HEK293 (cell line): ENCODE results near the gene SMURF2.

Experiments used
- CTCF ChIA-PET: fragments of 350-600 bp; formaldehyde crosslinking; extraction: SDS; loops from one replicate; lab custom pipeline; 2021; ENCODE audit warnings: antibody characterized with exemption; lab: Yijun Ruan, JAX
- POLR2A ChIA-PET: fragments of 300-600 bp; formaldehyde crosslinking; extraction: SDS; loops from one replicate; lab custom pipeline; 2020; ENCODE audit warnings: antibody characterized with exemption, inconsistent platforms; lab: Yijun Ruan, JAX
- H3K27ac ChIP-seq: fragments of 200-500 bp; sonication (Bioruptor generic); 2 replicates; pipeline ENCODE4 v1.5.1; 2014; ENCODE audit warnings: low read depth, low read length, control low read depth, inconsistent platforms; ENCODE audit errors: extremely low read depth
- H3K36me3 ChIP-seq, 2 experiments: fragments of 200-500 bp in 1 of 2; sonication (Bioruptor generic) in 1 of 2; 1 replicate in 1 of 2; 2 replicates in 1 of 2; pipeline ENCODE4 v1.5.1; 2014 to 2017; ENCODE audit warnings: inconsistent platforms in 2 of 2, low read length in 2 of 2; ENCODE audit not compliant: control insufficient read depth in 2 of 2, insufficient read depth in 1 of 2
- H3K4me1 ChIP-seq: fragments of 200-500 bp; sonication (Bioruptor generic); 2 replicates; pipeline ENCODE4 v1.5.1; 2014; ENCODE audit warnings: mild to moderate bottlenecking, low read length, inconsistent platforms; ENCODE audit not compliant: control insufficient read depth, insufficient read depth
- H3K4me3 ChIP-seq: 2 replicates; pipeline ENCODE4 v1.5.1; 2011; ENCODE audit warnings: low read depth, mild to moderate bottlenecking, control low read depth, low read length, moderate library complexity
- H3K9me3 ChIP-seq: fragments of 200-500 bp; sonication (Bioruptor generic); 2 replicates; pipeline ENCODE4 v1.5.1; 2014; ENCODE audit warnings: low read depth, low read length, inconsistent platforms; ENCODE audit not compliant: control insufficient read depth, insufficient read depth
- KLF16 ChIP-seq: fragments of 450-650 bp; formaldehyde crosslinking; IDR thresholded peaks from 2 replicates; pipeline ENCODE4 v1.5.1; 2017; ENCODE audit warnings: missing biosample characterization, missing genetic modification characterization
- OSR2 ChIP-seq: fragments of 450-650 bp; formaldehyde crosslinking; IDR thresholded peaks from 2 replicates; pipeline ENCODE4 v1.5.1; 2016; ENCODE audit warnings: missing biosample characterization, missing genetic modification characterization
- SALL2 ChIP-seq: fragments of 450-650 bp; formaldehyde crosslinking; IDR thresholded peaks from 2 replicates; pipeline ENCODE4 v1.5.0; 2017; ENCODE audit warnings: missing biosample characterization, mild to moderate bottlenecking, missing genetic modification characterization, borderline replicate concordance
- ZNF184 ChIP-seq: fragments of 450-650 bp; IDR thresholded peaks from 2 replicates; pipeline ENCODE4 v1.5.1; 2018; ENCODE audit warnings: missing biosample characterization, mild to moderate bottlenecking, missing genetic modification characterization
- ZNF239 ChIP-seq: fragments of 450-650 bp; formaldehyde crosslinking; IDR thresholded peaks from 2 replicates; pipeline ENCODE4 v1.5.1; 2016; ENCODE audit warnings: missing biosample characterization, missing genetic modification characterization
- ZNF292 ChIP-seq: fragments of 450-650 bp; formaldehyde crosslinking; IDR thresholded peaks from 2 replicates; pipeline ENCODE4 v1.5.1; 2016; ENCODE audit warnings: low read depth, missing biosample characterization, missing genetic modification characterization, borderline replicate concordance
- ZNF354C ChIP-seq: fragments of 450-650 bp; formaldehyde crosslinking; IDR thresholded peaks from 2 replicates; pipeline ENCODE4 v1.5.1; 2016; ENCODE audit warnings: missing biosample characterization, missing genetic modification characterization, low read depth, borderline replicate concordance
- ZNF404 ChIP-seq: fragments of 450-650 bp; formaldehyde crosslinking; IDR thresholded peaks from 2 replicates; pipeline ENCODE4 v1.5.1; 2017; ENCODE audit warnings: missing biosample characterization, missing genetic modification characterization
- ZNF514 ChIP-seq: fragments of 450-650 bp; formaldehyde crosslinking; IDR thresholded peaks from 2 replicates; pipeline ENCODE4 v1.5.1; 2016; ENCODE audit warnings: missing biosample characterization, missing genetic modification characterization
- ZNF529 ChIP-seq: fragments of 450-650 bp; formaldehyde crosslinking; IDR thresholded peaks from 2 replicates; pipeline ENCODE4 v1.5.1; 2017; ENCODE audit warnings: missing genetic modification characterization, missing biosample characterization; ENCODE audit not compliant: insufficient replicate concordance
- ZNF555 ChIP-seq: fragments of 450-650 bp; formaldehyde crosslinking; conservative IDR thresholded peaks from 2 replicates; pipeline ENCODE4 v1.5.1; 2017; ENCODE audit warnings: missing biosample characterization, mild to moderate bottlenecking, missing genetic modification characterization, inconsistent platforms
- ZNF585B ChIP-seq: fragments of 450-650 bp; formaldehyde crosslinking; IDR thresholded peaks from 2 replicates; pipeline ENCODE4 v1.5.1; 2016; ENCODE audit warnings: missing biosample characterization, missing genetic modification characterization
- TF ChIP-seq, protein P1 (sequence below): fragments of 450-650 bp; formaldehyde crosslinking; IDR thresholded peaks from 2 replicates; pipeline ENCODE4 v1.5.1; 2016; ENCODE audit warnings: missing biosample characterization, missing genetic modification characterization
- TF ChIP-seq, protein P2 (sequence below): fragments of 450-650 bp; formaldehyde crosslinking; conservative IDR thresholded peaks from 2 replicates; pipeline ENCODE4 v1.5.1; 2016; ENCODE audit warnings: low read depth, missing biosample characterization, missing genetic modification characterization
- TF ChIP-seq, protein P3 (sequence below): fragments of 450-650 bp; IDR thresholded peaks from 2 replicates; pipeline ENCODE4 v1.5.1; 2018; ENCODE audit warnings: missing biosample characterization, mild to moderate bottlenecking, missing genetic modification characterization
- TF ChIP-seq, protein P4 (sequence below): fragments of 450-650 bp; formaldehyde crosslinking; IDR thresholded peaks from 2 replicates; pipeline ENCODE4 v1.5.1; 2016; ENCODE audit warnings: missing biosample characterization, missing genetic modification characterization

SMURF2 gene

DNA sequence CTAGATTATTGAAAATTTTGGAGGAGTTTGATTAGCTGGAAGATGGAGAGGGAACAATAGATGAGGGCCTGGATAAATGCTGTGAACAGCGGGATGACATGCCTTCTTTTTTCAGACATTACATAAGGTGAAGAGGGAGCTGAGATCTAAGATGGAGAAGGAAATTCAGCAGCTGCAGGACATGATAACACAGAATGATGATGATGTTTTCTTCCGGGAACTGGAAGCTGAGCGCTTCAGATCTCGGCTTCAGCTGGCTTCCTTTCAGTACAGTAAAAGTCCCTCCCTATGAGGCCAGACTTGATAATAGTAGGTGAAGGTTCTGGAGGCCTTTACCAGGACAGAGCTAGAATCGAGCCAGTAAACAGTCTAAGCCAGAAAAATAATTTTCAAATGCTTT lies 124.6 kb downstream of the SMURF2 start:
- Histone ChIP-seq H3K4me3 (no peak overlapping the region), H3K27ac (no peak overlapping the region), H3K36me3 (peaks cover 52 to 91% of the 10 kb centered on the region in 2 experiments), H3K4me1 (no peaks in the 10 kb centered on the region), H3K9me3 (no peaks in the 10 kb centered on the region)
- POLR2A ChIA-PET, result interaction anchor here (0.7 to 1.1 kb wide), 2 partner anchors 31 to 41 kb away, joined by 3 to 5 read pairs; partner anchors contain the start of genes CEP95 and POLG2
- TF ChIP-seq SALL2 (tag by site-specific recombination) (no peak), KLF16 (tag by site-specific recombination) (no peak), OSR2 (tag by site-specific recombination) (no peak), ZNF239 (tag by site-specific recombination) (no peak), ZNF555 (tag by site-specific recombination) (no peak), ZNF529 (tag by site-specific recombination) (no peak), ZNF354C (no peak), ZNF292 (tag by site-specific recombination) (no peak), ZNF585B (tag by site-specific recombination) (no peak), ZNF184 (tag by site-specific recombination) (no peak)
- TF ChIP-seq, protein P1, sequence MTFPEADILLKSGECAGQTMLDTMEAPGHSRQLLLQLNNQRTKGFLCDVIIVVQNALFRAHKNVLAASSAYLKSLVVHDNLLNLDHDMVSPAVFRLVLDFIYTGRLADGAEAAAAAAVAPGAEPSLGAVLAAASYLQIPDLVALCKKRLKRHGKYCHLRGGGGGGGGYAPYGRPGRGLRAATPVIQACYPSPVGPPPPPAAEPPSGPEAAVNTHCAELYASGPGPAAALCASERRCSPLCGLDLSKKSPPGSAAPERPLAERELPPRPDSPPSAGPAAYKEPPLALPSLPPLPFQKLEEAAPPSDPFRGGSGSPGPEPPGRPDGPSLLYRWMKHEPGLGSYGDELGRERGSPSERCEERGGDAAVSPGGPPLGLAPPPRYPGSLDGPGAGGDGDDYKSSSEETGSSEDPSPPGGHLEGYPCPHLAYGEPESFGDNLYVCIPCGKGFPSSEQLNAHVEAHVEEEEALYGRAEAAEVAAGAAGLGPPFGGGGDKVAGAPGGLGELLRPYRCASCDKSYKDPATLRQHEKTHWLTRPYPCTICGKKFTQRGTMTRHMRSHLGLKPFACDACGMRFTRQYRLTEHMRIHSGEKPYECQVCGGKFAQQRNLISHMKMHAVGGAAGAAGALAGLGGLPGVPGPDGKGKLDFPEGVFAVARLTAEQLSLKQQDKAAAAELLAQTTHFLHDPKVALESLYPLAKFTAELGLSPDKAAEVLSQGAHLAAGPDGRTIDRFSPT (tag by site-specific recombination), result no peak
- TF ChIP-seq, protein P2, sequence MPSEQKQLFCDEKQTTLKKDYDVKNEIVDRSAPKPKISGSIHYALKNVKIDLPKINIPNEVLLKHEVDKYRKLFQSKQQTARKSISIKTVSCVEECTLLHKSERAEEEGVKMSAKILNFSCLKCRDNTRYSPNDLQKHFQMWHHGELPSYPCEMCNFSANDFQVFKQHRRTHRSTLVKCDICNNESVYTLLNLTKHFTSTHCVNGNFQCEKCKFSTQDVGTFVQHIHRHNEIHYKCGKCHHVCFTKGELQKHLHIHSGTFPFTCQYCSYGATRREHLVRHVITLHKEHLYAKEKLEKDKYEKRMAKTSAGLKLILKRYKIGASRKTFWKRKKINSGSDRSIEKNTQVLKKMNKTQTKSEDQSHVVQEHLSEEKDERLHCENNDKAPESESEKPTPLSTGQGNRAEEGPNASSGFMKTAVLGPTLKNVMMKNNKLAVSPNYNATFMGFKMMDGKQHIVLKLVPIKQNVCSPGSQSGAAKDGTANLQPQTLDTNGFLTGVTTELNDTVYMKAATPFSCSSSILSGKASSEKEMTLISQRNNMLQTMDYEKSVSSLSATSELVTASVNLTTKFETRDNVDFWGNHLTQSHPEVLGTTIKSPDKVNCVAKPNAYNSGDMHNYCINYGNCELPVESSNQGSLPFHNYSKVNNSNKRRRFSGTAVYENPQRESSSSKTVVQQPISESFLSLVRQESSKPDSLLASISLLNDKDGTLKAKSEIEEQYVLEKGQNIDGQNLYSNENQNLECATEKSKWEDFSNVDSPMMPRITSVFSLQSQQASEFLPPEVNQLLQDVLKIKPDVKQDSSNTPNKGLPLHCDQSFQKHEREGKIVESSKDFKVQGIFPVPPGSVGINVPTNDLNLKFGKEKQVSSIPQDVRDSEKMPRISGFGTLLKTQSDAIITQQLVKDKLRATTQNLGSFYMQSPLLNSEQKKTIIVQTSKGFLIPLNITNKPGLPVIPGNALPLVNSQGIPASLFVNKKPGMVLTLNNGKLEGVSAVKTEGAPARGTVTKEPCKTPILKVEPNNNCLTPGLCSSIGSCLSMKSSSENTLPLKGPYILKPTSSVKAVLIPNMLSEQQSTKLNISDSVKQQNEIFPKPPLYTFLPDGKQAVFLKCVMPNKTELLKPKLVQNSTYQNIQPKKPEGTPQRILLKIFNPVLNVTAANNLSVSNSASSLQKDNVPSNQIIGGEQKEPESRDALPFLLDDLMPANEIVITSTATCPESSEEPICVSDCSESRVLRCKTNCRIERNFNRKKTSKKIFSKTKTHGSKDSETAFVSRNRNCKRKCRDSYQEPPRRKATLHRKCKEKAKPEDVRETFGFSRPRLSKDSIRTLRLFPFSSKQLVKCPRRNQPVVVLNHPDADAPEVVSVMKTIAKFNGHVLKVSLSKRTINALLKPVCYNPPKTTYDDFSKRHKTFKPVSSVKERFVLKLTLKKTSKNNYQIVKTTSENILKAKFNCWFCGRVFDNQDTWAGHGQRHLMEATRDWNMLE (tag by site-specific recombination), result no peak
- TF ChIP-seq, protein P3, sequence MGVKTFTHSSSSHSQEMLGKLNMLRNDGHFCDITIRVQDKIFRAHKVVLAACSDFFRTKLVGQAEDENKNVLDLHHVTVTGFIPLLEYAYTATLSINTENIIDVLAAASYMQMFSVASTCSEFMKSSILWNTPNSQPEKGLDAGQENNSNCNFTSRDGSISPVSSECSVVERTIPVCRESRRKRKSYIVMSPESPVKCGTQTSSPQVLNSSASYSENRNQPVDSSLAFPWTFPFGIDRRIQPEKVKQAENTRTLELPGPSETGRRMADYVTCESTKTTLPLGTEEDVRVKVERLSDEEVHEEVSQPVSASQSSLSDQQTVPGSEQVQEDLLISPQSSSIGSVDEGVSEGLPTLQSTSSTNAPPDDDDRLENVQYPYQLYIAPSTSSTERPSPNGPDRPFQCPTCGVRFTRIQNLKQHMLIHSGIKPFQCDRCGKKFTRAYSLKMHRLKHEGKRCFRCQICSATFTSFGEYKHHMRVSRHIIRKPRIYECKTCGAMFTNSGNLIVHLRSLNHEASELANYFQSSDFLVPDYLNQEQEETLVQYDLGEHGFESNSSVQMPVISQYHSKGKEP, result no peak
- CTCF ChIA-PET, result interaction anchor here (1.4 kb wide), 2 partner anchors 112 to 199 kb away, joined by 4 to 6 read pairs; no protein-coding TSS in a partner anchor

DNA sequence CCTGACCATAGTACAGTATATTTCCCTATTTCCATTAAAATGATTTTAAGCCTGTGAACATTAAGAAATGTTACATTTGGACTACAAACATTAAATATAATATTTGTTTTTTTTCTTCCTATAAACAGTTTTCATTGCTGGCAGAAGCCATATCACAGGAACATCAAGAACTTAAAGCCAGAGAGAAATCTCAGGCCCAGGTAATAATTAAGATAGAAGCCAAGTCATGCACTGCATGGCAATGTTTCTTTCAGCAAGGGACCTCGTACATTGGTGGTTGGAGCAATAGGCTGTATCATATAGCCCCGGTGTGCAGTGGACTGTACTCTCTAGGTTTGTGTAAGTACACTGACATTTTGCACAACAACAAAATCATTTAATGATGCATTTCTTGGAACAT lies 125.2 kb downstream of the SMURF2 start:
- TF ChIP-seq ZNF404 (tag by site-specific recombination) (no peak), ZNF514 (tag by site-specific recombination) (no peak)
- TF ChIP-seq, protein P4, sequence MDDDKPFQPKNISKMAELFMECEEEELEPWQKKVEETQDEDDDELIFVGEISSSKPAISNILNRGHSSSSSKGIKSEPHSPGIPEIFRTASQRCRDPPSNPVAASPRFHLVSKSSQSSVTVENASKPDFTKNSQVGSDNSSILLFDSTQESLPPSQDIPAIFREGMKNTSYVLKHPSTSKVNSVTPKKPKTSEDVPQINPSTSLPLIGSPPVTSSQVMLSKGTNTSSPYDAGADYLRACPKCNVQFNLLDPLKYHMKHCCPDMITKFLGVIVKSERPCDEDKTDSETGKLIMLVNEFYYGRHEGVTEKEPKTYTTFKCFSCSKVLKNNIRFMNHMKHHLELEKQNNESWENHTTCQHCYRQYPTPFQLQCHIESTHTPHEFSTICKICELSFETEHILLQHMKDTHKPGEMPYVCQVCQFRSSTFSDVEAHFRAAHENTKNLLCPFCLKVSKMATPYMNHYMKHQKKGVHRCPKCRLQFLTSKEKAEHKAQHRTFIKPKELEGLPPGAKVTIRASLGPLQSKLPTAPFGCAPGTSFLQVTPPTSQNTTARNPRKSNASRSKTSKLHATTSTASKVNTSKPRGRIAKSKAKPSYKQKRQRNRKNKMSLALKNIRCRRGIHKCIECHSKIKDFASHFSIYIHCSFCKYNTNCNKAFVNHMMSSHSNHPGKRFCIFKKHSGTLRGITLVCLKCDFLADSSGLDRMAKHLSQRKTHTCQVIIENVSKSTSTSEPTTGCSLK (tag by site-specific recombination), result no peak
- CTCF ChIA-PET, result interaction anchor here (1.4 kb wide), 1 partner anchor 112 kb away, joined by 6 read pairs; no protein-coding TSS in a partner anchor
- H3K36me3 ChIP-seq, result peaks cover 58 to 91% of the 10 kb centered on the region in 2 experiments
- POLR2A ChIA-PET, result interaction anchor here (1.1 kb wide), 1 partner anchor 30 kb away, joined by 5 read pairs; the partner anchor contains the start of gene CEP95
- H3K9me3 ChIP-seq, result no peaks in the 10 kb centered on the region
- no peak overlapping the region for H3K27ac ChIP-seq
- no peaks in the 10 kb centered on the region for H3K4me1 ChIP-seq
- H3K4me3 ChIP-seq, result no peak overlapping the region
